Retinal pigment epithelial cell (primary cell): ENCODE results near the gene MIEF1.

Experiments
- DNase-seq: peaks from one replicate; pipeline ENCODE4 v3.0.0-alpha.2; 2010; ENCODE audit warnings: low read depth
- H3K4me3 ChIP-seq: 2 replicates; pipeline ENCODE4 v1.5.1; 2011; ENCODE audit warnings: mild to moderate bottlenecking, low read length, control low read depth, moderate library complexity
- TF ChIP-seq, protein P1 (sequence below): conservative IDR thresholded peaks from 2 replicates; pipeline ENCODE4 v1.5.1; 2011; ENCODE audit warnings: low read depth, low read length, control low read depth, inconsistent platforms

MIEF1 gene

DNA sequence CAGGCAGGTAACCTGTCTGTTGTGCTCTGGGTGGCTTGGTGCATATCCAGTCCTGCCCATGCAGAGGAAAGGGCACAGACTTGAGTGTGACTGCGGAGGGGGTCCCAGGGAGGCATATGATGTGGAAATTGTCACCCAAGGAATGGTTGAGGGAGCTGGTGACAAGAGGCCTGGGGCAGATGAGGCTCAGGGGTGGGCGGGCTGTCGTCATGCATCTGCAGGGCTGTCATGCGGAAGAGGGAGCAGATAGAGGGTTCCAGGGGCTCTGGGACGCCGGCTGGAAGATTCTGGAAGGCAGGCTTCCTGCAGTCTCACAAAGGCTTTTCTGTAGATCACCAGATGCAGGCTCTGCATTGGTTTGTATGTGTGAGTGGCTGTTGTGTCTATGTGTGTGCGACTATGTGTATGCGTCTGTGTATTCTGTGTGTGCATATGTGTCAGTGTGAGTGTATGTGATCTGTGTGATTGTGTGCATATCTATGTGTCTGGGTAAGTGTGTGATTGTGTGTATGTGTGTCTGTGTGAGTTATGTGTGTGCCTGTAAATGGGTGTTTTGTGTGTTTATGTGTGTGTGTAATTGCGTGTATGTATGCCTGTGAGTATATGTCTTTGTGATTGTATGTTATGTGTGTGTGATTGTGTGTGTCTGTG lies 60.9 kb downstream of the MIEF1 start:
- no peak for DNase-seq
- TF ChIP-seq, protein P1, sequence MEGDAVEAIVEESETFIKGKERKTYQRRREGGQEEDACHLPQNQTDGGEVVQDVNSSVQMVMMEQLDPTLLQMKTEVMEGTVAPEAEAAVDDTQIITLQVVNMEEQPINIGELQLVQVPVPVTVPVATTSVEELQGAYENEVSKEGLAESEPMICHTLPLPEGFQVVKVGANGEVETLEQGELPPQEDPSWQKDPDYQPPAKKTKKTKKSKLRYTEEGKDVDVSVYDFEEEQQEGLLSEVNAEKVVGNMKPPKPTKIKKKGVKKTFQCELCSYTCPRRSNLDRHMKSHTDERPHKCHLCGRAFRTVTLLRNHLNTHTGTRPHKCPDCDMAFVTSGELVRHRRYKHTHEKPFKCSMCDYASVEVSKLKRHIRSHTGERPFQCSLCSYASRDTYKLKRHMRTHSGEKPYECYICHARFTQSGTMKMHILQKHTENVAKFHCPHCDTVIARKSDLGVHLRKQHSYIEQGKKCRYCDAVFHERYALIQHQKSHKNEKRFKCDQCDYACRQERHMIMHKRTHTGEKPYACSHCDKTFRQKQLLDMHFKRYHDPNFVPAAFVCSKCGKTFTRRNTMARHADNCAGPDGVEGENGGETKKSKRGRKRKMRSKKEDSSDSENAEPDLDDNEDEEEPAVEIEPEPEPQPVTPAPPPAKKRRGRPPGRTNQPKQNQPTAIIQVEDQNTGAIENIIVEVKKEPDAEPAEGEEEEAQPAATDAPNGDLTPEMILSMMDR, result no peak
- no peak overlapping the region for H3K4me3 ChIP-seq

DNA sequence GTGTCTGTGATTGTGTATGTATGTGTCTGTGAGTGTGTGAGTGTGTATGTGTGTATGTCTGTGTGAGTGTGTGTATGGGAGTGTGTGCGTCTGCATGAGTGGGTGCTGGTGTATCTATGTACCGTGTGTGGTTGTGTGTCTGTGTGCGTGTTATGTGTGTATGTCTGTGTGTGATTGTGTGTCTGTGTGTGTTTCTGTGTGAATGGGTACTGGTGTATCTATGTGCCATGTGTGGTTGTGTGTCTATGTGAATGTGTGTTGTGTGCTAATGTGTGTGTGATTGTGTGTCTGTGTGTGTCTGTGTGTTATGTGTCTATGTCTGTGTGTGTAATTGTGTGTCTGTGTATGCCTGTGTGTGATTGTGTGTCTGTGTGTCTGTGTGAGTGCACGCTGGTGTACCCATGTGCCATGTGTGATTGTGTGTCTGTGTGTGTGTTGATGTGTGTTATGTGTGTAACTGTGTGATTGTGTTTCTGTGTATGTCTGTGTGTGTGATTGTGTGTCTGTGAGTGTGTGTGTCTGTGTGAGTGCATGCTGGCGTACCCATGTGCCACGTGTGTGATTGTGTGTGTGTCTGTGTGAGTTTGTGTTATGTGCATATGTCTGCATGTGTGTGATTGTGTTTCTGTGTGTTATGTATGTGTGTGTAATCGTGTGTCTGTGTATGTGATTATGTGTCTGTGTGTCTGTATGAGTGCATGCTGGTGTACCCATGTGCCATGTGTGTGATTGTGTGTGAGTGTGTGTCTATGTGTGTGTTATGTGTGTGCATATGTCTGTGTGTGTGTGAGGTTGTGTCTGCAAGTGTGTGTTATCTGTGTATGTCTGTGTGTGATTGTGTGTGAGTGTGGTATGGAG lies 61.7 kb downstream of the MIEF1 start:
- TF ChIP-seq, protein P1, result no peak
- no peak for DNase-seq

DNA sequence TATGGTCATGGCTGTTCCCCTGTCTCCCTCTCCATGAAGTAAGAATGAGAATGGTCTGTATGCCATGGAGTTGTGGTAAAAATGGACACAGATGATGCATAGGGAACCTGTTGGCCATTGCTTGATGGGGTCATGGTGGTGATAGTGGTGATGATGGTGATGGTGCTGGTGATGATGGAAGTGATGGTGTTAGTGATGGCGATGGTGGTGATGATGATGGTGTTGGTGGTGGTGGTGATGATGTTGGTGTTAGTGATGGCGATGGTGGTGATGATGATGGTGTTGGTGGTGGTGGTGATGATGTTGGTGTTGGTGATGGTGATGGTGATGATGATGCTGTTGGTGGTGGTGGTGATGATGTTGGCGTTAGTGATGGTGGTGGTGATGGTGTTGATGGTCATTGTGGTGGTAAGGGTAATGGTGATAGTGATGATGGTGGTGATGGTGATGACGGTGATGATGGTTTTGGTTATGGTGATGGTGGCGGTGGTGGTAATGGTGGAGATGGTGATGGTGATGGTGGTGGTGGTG lies 63.4 kb downstream of the MIEF1 start:
- no peak overlapping the region for H3K4me3 ChIP-seq
- TF ChIP-seq, protein P1, result no peak
- no peak for DNase-seq

More for the DNA sequence above, 61.7 kb downstream of the MIEF1 start:
- no peak overlapping the region for H3K4me3 ChIP-seq

DNA sequence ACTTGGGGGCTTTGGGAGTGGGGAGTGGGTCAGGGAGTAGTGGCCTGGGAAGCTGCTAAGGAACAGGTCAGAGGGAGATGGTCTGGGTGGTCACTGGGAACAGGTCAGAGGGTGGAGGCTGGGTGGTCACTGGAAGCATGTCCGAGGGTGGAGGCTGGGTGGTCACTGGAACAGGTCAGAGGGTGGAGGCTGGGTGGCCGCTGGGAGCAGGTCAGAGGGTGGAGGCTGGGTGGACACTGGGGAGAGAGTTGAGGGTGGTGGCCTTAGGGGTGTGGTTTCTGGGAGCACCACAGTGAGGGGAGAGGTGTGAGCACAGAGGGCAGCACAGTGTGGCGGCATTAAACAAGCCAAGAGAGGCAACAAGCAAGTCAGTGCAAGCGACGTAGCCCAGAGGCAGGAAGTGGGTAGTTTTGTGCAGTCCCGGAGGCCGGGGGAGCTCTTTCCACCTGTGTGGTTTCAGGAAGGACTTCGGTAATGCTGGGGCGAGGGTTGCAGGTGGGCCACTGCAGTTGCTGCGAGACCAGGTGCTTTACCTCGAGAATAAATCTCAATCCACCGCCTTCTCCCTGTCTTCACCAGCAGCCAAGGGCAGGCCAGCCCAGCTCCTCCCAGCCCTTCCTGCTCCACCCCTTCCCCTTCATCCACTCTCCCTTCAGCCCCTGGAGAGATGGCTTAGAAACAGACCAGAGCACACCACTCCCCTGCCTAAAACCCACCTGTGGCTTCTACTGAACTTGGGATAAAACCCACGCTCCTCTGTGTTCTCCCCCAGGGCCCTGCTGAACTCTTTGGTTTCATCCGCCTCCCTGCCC lies 65.3 kb downstream of the MIEF1 start:
- H3K4me3 ChIP-seq, result no peak overlapping the region
- TF ChIP-seq, protein P1, result no peak
- no peak for DNase-seq
